GM12892 (cell line): ENCODE measurements around the gene NUP107.

Experiments used
- POLR2A ChIP-seq: IDR thresholded peaks from 2 replicates; pipeline ENCODE4 v1.6.1; 2011; ENCODE audit warnings: low read depth, low read length, control low read depth
- TAF1 ChIP-seq: IDR thresholded peaks from 2 replicates; pipeline ENCODE4 v1.6.1; 2011; ENCODE audit warnings: low read depth, mild to moderate bottlenecking, control low read depth, low read length, borderline replicate concordance

- TF ChIP-seq POLR2A (no peak), TAF1 (no peak)
Observed at GRCh38 chr12:68671179-68671578, 15.6 kb upstream of the NUP107 start.
